HG02759 (cell line): Measurements from ENCODE around the gene CDKN1A.
A peak's percentile ranks its signal among the peaks of the same experiment; 100 is the strongest.
"Not testable (repeated sequence)": the region's sequence is repeated elsewhere in the genome, so short reads cannot be mapped to it uniquely, and the experiment has no call there.

Experiments
- ATAC-seq: cut with Tn5 transposase; IDR thresholded peaks from one replicate; pipeline ENCODE4 v1.9.1; 2021; ENCODE audit warnings: mild to moderate bottlenecking, moderate library complexity; ENCODE audit not compliant: unreplicated experiment

CDKN1A gene

DNA sequence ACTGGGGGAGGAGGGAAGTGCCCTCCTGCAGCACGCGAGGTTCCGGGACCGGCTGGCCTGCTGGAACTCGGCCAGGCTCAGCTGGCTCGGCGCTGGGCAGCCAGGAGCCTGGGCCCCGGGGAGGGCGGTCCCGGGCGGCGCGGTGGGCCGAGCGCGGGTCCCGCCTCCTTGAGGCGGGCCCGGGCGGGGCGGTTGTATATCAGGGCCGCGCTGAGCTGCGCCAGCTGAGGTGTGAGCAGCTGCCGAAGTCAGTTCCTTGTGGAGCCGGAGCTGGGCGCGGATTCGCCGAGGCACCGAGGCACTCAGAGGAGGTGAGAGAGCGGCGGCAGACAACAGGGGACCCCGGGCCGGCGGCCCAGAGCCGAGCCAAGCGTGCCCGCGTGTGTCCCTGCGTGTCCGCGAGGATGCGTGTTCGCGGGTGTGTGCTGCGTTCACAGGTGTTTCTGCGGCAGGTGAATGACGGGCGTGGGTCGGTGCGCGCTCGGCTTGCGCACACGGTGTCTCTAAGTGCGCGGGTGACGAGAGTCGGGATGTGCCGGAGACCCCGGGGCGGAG is at the start of gene CDKN1A:
Gene CDKN1A, plus strand, starts transcription at position 227 of the 555 bp plus-strand sequence. CDS start 5,388 bp downstream, outside the sequence.
- ATAC-seq, result peak; percentile 61

DNA sequence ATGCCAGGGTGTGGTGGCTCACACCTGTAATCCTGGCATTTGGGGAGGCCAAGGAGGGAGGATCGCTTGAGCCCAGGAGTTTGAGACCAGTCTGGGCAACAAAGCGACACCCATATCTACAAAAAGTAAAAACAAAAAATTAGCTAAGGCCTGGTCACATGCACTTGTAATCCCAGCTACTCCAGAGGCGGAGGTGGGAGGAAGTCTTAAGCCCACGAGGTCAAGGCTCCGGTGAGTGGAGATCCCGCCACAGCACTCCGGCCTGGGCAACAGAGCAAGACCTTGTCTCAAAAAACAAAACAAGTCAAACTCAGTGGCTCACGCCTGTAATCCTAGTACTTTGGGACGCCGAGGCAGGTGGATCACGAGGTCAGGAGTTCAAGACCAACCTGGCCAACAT is 48.7 kb upstream of the CDKN1A start:
- ATAC-seq, result no peak

DNA sequence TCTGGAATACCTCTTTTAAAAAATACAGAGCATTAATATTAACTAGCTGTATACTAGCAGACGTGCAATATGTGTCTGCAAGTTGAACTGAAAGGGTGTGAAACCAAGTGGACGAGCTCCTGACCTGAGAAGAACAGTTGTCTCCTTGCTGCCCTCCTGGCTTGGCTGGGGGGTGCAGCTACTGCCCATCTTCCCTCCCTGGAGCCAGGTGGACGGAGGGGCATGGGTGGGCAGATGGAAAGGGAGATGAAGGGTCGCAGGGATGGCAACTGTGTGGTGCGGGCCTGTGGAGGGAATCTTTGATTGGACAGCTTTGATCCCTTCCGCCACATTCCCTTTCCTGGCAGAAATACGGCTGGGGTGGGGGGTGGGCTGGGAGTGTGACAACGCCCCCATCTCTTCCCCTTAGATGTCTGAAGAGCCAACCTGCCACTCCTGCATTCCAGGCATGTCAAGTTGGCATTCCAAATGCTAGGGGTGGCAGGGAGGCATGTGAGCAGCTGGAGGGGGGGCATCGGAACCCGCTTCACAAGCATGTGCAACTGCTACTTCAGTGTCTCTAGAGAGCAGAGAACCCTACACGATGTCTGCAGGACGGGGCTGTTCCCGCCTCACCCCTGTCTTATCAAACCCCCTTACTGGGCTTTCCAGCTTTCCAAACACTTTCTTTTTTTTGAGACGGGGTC is 47.0 kb upstream of the CDKN1A start:
- no peak for ATAC-seq

DNA sequence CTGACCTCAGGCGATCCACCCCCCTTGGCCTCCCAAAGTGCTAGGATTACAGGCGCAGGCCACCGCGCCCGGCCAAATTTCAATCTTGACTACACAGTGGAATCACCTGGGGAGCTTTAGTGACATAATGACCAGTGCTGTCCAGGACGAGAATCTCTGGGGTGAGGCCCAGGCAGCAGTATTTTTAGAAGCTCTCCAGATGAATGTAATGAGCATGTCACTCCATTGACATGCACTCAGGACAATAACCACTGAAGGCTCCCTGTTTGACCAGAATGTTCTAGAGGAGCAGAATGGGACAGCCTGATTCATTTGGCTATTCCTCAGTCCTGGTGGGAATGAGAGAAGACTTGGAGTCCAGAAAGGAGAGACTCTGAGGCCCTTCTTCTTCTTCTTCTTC is 45.1 kb upstream of the CDKN1A start:
- ATAC-seq, result no peak

DNA sequence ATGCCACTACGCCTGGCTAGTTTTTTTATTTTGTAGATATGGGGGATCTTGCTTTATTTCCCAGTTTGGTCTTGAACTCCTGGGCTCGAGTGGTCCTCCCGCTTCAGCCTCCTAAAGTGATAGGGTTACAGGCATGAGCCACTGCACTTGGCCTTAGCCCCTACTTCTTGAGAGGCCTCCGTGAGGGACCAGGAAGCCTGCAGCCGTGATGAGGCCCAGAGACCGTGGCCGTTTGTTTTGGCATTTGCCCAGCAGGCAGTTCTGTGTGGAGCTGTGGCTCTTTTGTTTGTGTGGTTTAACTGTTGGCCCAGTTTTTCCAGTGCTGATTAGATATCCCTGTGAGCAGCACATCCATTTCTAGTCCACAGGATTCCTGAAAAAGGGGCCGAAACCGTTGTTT is 44.6 kb upstream of the CDKN1A start:
- no peak for ATAC-seq

DNA sequence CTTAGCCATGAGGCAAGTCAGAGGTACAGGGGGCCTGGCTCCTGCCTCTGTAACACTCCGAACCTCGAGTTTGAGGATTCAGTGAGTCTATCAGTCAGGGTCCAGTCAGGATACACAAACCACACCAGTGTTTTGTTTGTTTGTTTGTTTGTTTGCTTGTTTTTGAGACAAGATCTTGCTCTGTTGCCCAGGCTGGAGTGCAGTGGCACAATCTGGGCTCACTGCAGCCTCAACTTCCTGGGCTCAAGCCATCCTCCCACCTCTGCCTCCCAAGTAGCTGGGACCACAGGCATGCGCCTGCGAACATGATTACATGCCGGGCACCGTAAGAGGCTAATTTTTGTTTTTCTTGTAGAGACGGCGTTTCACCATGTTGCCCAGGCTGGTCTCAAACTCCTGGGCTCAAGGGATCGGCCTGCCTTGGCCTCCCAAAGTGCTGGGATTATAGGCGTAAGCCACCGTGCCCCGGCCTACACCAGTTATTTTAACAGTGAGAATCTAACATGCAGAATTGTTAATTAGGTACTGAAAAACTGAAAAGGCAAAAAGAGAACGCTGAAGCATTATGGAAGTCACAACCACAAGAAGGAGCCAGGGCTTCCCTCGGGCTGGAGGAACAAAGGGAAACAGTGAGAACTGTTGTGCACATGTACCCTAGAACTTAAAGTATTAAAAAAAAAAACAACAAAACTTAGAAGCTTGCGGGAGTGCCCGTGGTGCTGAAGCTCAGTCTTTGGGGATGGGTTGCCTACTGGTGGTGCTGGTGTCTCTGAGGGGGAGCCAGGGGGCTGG is 44.0 kb upstream of the CDKN1A start:
- ATAC-seq, result no peak

DNA sequence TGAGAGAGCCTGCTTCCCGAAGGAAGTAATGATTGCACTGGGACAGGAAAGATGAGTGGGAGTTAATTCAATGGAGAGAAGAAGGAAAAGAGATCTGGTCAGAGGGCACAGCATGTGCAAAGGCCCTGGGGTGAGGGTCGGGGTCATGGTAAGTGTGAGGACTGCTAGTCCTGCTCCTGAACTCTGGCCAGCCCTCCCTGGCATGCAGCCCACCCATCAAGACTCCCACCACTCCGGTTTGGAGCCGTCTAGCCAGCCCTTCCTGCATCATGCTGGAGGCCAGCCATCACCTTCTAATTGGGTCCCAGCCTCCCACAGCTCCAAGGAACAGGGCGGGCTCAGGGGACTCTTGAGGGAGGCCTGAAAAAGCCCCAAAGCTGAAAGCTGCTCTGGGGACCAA is 42.2 kb upstream of the CDKN1A start:
- ATAC-seq, result no peak

DNA sequence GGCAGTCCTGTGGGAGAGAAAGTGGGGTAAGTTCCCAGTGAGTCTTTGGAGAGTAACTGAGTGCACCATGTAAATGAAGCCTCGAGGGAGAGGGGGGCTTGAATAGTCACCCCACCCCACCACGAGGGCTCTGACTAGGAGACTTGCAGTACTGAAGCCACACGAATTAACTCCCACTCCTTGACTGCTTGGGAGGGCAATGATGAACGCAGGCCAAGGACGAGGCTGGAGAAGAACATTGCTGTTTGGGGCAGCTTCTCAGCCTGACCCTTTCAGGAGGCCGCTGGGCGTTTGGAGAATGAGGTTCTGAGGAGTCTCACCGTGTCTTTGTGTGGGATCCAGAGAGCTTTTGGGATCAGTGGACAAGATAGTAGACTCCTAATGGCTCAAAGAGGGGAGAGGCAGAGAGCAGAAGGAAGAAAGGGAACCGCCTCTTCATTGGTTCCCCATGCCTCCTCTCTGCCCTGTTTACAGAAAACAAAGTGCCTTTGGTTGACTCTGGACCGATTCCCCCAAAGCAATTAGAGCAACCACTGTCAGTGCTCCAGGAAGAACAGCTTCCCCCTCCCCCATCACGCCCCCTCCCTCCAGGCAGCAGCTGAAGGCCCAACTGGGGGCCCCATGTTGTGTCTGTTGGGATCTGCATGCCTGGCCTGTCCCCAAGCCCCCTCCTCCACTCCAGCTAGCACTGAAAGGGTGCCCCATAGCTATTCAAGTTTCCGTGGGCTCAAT is 41.7 kb upstream of the CDKN1A start:
- no peak for ATAC-seq

DNA sequence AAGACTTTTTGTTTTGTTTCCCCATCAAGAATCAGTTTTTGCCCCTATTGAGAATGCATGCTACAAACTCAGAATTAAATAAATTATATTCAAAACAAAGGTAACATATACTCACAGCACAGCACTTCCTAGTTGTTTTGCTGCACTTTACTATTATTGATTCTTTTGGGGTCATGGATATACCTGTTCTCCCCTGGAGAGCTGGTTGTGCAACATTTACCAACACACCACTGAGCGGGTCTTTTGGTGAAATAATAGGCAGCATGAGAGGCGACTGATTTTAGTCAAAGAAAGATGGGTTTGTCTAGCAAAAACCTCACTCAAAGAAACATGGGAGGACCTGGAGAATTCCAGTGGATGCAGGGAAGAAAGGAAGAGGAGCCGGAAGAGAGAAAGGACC is 39.9 kb upstream of the CDKN1A start:
- ATAC-seq, result no peak

DNA sequence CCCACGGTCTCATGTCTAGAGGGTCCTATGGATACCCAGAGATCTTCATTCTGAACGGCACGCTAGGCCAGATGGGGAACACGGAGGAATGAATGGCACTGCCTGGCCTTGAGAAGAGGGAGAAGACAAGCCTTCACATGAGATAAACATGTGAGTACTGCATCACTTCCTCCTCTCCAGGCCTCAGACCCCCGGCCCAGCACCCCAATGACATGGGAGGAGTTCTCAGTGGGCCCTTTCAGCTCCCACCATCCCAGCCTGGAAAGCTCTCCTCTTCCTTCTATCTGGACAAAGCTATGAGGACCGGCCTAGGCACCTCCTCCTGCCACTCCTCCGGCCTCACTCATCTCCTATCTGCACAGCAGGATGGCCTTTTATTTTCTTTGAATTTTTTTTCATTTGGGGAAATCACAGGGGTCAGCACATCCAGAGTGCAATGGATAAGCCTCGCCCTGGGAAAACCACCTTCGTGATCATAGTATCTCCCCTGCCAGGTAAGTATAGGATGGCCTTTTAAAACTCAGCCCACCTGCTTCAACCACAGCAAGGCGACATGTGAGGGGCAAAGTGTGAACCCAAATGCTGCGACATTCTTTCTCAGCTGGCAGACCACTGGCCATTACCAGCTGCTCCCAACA is 39.2 kb upstream of the CDKN1A start:
- no peak for ATAC-seq

DNA sequence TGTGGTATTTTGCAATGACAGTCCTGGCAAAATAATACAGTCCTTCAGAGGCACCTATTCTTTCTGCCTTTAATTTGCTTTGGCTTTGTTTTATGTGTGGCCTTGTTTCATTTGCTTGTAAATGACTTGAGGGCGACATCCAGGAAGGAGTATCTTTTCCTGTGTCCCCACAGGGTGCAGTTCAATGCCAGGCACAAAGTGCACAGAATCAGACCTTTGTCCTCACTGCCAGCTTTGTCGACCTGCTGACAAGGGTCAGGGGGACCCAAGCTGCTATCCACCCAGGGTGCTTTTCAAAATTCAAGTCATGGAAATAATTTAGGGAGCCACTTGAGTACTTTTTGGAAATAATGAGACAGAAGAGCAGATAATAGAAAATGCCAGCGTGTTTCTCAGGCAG is 37.0 kb upstream of the CDKN1A start:
- ATAC-seq, result no peak

DNA sequence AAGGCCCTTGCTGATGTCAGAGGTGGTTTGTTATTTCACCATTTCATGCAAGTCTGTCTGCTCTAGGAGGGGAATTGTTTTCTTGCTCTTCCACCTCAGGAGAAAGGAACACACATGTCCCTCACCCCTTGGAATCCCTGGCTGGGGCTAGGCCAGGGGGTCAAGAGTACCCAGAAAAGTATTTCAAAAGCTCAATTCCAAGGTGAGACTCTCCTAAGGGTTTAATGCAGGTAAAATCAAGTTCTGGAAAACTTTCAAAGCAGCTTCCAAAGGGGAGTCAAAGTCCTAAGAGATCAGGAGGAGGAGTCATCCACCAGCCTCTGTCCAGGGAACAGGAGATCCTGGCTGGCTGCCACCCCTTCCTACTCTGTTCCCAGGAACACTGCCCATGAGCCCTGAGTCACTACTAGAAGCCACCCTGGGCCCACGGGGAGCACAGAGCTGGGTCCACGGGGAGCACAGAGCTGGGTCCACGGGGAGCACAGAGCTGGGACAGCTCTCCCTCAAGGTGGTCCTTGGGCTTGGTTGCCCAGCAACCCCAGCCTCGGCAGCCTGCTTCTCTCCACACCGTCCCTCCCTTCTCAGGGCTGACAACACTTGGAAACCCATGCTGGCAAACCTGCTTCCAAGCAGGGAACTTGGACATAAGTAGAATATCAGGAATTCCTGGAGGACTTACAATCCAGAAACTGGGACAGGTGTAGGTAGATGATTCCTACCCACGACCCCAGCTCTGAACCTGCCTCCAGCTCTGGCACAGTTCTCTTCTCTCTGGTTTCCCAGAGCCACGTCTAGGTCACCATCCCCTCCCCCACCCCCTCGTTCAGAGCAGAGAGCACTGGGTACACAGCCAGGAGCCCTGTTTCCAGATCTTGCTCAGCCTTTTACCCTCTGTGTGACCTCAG is 35.3 kb upstream of the CDKN1A start:
- no peak for ATAC-seq

DNA sequence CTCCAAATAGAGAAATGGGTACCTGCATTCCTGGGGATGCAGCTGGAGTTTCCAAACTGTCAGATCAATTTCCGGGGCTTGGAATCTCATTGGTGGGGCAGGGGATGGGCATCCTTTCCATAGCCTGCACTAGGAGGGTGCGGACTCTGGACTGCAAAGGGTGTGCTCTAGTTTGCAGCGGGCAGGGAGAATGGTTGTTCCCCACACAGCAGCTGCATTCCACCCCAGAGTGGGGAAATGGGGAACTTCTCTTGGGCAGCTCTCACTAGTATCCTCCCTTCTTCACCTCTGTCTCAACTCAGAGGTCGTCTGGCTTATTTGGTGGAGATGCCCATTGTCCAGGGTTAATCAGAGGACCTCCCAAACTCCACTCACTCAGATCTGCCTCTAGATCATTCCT is 34.5 kb upstream of the CDKN1A start:
- no peak for ATAC-seq

DNA sequence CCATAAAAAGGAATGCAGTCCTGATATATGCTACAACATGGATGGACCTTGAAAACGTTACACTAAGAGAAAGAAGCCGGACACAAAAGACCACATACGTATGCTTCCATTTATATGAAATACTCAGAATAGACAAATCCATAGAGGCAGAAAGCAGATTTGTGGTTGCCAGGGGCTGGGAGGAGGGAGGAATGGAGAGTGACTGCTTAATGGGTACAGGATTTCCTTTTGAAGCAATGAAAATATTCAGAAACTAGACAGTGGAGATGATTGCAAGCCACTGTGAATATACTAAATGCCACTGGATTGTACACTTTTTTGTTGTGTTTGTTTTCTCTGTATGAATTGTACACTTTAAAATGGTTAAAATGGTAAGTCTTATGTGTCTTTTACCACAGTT is 29.4 kb upstream of the CDKN1A start:
- ATAC-seq, result no peak

DNA sequence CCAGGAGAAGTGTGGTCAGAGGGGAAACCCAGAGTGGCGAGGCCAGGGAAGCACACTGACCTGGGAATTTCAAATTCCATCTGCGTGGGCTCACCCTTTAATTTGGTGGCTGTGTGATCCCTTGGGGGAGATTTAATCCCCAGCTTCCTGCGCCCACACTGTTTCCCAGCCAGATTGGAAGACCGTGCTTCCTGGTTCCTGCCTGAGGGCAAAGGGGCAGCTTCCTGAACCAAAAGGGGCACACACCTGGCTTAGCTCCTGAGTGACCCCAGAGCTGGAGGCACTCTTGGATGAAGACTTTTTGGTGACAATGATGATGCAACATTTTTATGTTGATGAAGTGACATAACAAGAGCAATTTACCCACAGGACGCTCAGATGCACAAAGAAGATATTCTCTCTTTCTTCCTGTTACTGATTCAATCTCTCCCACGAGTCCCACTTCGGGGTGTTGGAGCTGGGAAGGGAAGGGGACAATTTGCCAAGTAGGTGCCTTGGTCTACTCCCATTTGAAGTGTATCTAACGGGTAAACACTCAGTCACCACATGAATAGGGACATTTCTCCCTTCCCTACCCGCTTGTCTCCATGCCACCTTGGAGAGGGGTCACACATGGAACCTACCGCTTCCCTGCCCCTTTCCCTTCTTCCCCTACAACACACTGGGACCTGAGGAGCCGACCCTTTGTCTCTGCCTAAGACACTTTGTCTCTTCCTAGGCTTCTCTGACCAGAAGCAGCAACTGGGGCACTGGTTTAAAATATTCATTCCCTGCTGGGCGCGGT is 28.6 kb upstream of the CDKN1A start:
- no peak for ATAC-seq

DNA sequence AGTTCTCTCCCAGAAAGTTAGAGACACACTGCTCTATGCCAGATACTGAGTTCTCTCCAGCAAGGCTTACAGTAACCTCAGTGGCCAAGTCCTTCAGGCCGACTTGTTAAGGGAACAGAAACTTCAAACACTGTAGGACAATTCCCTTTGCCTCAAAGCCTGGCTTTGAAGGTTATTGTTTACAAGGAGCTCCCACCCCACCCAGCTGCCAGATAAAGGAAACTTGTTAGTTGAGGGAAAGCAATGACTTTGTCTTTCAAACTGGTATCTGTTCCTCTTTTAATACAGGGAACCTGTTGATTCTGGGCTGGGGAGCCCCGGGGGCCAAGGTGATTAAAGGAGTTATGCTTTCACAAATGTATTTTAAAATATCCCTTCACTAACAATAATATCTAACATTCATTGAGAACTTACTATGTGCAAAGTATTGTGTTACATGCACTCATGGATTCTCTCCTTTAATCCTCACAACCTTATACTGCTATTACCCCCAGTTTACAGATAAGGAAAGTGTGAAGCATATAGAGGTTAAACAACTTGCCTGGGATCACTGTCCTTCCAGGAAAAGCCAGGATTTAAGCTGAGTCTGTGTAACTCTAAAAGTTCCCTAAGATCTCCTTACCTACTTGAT is 27.6 kb upstream of the CDKN1A start:
- peak; percentile 74 for ATAC-seq

DNA sequence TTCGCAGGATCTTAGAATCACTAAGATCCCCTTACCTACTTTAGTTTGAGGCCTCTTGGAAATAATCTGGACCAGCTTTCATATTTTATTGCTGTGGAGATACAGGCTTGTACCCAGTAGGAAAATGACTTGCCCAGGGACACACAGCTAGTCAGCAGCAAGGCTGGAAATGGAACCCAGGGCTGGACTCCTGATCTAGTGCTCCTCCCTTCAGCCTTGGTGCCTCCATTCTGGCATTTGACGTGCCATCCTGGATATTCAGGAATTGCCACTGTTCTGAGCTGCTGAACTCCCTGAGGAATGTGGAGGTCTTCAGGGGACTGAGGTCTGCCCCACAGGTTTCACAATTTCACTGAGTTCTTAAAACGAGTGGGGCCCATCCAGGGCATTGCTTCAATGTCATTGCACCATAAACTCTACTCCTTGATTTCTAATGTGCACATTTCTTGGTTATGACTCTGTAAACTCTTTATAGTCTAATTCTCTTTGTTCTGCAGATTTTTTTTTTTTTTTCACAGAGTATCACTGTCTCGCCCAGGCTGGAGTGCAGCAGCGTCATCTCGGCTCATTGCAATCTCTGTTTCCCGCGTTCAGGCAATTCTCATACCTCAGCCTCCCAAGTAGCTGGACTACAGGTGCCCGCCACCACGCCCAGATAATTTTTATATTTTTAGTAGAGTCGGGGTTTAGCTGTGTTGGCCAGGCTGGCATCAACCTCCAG is 26.7 kb upstream of the CDKN1A start:
- ATAC-seq, result no peak

DNA sequence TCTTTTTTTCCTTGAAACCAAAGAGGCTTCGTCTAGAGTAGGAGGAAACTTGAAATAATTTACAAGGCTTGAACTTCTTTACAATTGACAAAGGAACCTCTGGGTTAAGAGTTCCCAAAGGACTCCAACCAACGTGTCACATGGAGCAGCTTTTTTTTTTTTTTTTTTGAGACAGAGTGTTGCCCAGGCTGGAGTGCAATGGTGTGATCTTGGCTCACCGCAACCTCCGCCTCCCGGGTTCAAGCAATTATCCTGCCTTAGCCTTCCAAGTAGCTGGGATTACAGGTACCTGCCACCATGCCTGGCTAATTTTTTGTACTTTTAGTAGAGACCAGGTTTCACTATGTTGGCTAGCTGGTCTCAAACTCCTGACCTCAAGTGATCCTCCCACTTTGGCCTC is 24.0 kb upstream of the CDKN1A start:
- not testable (repeated sequence) for ATAC-seq
